Ovary (tissue), 3 donors: Measurements from ENCODE around the gene SSR1.

ENCODE experiments used
- EP300 ChIP-seq: sonication (generic); formaldehyde crosslinking; IDR thresholded peaks from one replicate; pipeline ENCODE4 v1.6.1; 2017; ENCODE audit warnings: antibody characterized with exemption
- TF ChIP-seq, protein P1 (sequence below), 3 donors: fragments of 450-650 bp in 2 of 3; fragments of 200-600 bp in 1 of 3; IDR thresholded peaks; one replicate each; pipeline versions ENCODE4 v1.5.1 to v1.8.0; 2016 to 2022; ENCODE audit warnings: antibody characterized with exemption in 3 of 3, mild to moderate bottlenecking in 1 of 3
- donor health status: DM: no; HTN: no; CAD: no.

DNA sequence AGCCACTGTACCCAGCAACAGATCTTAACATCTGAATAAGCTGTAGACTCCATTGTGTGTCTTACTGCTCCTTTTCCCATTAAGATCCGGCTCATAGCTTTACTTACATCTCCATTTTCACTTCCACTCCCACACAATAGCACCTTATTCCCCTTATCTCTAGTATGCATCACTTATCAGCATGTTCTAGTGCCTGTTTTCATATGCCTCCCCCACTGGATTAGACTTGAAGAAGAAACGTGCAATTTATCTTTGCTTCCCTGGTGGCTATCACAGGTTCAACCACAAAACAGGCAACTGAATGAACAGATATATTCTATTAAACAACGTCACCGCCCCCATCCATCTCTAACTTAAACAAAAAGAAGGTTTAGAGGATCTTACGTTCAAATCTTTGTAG is 12.1 kb downstream of the SSR1 start:
- TF ChIP-seq, protein P1, sequence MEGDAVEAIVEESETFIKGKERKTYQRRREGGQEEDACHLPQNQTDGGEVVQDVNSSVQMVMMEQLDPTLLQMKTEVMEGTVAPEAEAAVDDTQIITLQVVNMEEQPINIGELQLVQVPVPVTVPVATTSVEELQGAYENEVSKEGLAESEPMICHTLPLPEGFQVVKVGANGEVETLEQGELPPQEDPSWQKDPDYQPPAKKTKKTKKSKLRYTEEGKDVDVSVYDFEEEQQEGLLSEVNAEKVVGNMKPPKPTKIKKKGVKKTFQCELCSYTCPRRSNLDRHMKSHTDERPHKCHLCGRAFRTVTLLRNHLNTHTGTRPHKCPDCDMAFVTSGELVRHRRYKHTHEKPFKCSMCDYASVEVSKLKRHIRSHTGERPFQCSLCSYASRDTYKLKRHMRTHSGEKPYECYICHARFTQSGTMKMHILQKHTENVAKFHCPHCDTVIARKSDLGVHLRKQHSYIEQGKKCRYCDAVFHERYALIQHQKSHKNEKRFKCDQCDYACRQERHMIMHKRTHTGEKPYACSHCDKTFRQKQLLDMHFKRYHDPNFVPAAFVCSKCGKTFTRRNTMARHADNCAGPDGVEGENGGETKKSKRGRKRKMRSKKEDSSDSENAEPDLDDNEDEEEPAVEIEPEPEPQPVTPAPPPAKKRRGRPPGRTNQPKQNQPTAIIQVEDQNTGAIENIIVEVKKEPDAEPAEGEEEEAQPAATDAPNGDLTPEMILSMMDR (IDR thresholded peaks at IDR 0.05), result no peak
- no peak for TF ChIP-seq EP300
